HG02852 (cell line): ENCODE data around the gene RASA1.
"Not testable (repeated sequence)": the region's sequence is repeated elsewhere in the genome, so short reads cannot be mapped to it uniquely, and the experiment has no call there.

ENCODE experiments used
- ATAC-seq: cut with Tn5 transposase; IDR thresholded peaks from one replicate; pipeline ENCODE4 v1.9.1; 2021; ENCODE audit warnings: mild to moderate bottlenecking, moderate library complexity; ENCODE audit not compliant: unreplicated experiment

The RASA1 gene

DNA sequence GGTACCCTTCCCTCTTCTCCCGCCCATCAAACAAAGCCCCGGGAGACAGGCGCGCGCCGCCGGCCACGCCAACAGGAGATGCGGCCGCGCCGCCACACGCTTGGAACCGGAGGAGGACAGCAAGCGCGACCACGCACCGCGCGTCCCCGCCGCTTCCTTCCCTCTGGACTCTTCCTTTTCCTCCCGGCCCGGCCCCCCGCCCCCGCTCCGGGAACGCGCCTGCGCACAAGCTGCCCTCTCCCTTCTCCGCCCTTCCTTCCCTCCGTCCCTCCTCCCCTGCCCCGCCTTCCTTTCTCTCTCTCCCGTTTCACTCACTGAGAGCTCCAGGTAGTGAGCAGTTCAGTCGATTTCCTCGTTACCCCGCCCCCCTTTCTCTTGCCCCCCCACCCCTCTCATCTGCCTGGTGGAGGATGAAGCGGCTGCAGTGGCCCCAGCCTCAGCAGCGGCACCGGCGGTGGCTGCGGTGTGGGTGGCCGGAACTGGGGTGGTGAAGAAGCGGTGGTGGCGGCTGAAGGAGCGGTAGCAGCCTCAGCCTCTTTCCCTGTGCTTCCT lies at the start of gene RASA1:
Gene RASA1 (plus strand): TSS at position 310 of the 552 bp plus-strand sequence. CDS start 569 bp downstream, outside the sequence.
- ATAC-seq, result peak; percentile 53

DNA sequence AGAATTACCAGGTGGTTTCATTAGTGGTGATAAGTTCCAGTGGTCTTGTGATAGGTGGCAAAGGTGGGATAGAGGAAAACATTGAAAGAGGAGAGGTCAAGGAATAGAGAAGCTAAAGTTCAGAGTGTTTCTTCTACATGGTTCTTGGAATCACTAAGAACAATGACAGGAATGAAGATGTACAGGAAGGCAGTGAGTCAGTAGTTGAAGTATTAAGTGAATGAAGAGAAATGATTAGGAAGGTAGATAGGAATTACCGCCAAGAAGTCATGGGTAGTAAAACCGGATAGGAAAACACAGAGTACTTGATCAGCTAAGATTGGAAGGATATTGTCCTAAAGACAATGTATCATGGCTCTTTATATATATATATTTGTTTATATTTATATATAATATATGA lies 37.9 kb upstream of the RASA1 start:
- no peak for ATAC-seq

DNA sequence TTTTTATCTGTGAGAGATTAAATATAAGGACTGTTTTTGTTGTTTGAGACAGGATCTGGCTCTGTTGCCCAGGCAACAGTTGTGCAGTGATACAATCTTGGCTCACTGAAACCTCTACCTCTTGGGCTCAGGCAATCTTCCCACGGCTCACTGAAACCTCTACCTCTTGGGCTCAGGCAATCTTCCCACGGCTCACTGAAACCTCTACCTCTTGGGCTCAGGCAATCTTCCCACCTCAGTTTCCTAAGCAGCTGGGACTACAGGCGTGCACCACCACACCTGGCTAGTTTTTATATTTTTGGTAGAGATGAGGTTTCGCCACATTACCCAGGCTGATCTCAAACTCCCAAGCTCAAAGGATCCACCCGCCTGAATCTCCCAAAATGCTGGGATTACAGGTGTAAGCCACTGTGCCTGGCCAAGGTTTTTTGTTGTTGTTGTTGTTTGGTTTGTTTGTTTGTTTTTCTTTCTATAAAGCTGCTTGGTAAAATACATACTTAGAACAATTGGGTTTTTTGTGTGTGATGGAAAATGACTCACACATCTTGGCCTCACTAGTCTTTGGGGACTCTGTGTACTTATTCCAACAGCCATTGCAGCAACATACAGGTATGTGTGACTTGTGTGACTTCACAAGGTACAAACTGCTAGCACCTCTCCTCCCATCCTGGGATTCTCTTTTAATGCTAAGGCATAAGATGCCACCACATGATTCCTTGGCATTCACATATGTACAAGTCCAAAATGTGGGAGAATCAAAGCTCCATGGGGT lies 36.5 kb upstream of the RASA1 start:
- peak; percentile 99 for ATAC-seq

DNA sequence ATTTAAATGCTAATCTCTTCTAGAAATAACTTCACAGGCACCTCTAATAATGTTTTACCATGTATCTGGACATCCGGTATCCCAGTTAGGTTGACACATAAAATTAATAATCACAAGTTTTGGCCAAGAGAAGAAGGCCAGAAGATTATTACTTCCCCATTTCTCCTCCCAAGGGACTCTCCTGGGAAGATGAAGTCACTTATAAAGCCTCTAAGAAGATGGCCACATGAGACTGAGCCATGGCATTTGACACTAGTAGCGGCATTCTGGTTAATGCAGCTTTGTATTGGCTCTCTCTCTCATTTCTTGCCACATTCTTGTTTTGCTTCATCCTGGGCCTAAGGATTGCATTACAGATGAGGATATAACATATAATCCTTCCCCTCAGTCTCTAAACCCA lies 34.5 kb upstream of the RASA1 start:
- no peak for ATAC-seq

DNA sequence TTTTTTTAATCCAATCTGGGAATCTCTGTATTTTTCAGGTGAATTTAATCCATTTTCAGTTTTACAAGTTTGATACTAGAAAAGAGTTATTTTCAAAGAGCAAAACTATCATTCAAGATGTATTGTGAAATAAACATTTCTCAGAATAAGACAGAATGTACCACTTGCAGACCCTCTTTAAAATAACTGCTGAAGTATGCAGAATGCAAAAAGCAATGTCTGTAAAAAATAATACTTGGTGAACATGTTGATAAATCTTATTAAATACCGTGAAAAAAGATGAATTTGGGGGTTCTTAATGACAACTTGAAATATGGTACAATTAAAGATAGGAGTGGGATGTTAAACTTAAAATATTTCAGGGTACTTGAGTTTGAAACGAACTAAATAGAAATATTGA lies 26.1 kb upstream of the RASA1 start:
- no peak for ATAC-seq

DNA sequence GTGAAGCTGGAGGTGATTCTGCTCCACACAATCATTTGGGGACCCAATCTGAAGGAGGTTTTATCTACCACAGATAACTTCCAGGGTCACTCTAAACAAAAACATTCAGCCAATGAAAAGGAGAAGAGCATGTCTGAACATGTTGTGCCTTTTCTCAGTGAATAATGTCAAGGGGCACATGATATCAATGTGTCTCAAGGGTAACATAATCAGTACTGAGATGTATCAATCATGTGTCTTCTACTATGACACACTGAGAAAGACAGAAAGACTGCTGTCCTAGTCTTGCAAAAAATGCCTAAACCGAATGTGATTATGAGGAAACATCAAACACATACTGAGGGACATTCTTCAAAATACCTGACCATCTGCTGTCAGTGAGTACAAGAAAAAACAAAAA lies 25.4 kb upstream of the RASA1 start:
- no peak for ATAC-seq

DNA sequence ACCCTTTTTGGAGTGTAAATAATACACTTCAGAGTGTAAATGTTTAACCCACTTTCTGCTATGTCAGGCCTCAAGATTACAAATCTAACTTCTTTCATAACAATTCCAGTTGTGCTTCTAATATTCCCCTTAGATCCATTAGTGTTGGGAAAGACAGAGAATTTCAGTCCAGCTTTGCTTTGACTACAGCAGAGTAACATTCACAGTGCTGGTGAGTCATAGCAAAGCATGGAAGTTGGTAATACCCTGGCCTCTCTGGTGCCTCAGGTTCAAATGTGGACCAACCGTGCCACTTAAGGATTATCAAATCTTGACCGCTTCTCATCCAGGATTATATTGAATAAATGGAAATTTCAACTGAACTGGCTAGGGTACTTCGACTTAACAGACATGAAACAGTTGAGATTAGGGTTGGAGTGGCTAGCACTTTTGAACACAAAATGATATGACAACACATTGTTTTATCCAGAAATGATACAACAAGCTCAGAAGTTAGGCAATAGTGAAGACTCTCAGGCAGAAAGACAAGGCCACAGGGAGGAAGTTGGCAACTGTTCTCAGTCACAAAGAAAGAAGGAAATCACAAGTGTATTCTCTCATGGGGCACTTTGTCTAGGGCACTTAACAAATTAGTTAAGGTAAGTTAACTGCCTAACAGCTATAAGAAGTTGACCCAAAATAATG lies 24.4 kb upstream of the RASA1 start:
- ATAC-seq, result no peak

DNA sequence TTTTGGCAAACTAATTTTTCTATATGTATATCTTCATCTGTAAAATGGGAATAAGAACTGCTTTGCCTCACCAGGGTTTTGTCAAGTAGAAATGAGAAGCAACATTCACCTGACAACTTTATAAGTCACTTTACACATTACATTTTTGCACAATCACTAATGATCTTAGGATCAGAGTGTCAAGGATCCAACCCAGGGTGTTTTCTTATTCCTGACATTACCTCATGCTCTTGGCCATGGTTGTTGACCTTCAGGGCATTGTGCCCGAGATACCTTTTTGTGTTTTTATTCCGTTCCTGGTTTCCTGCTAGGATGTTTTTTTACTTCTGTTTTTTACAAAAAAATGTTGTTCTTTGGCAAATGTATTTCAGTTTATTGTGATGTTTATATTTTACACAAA lies 22.2 kb upstream of the RASA1 start:
- ATAC-seq, result no peak

DNA sequence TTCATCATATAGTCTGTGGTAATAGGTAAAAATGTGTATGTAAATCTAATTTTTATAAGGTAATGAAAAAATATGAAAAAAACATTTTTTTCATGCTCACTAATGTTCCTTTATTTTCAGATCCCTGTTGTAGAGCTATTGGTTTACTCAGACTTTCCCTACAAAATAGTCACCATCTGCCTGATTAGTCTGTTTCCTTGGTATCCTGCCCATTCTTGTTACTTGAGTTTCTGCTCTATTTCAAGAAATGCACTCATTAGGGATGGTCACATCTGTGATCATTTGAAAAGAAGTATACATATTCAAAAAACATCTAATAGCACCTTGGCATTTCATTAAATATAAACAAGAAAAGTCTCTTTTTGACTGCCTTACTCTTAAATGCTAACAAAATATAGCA lies 21.6 kb upstream of the RASA1 start:
- no peak for ATAC-seq

DNA sequence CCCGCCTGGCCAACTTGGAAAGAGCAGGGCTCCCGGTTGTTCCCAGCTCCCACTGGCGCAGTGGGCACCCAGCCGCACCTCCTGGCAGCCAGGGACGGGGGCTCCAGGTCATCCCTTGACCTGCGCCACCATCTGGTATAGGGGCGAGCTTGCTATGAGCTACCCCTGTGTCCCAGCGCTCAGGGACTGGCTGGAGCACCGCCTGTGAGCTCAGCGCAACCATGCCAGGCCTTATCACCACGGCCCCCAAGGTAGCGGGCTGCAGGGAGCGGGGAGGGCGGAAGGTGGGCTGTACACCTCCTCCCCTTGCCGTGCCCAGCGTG lies 15.4 kb upstream of the RASA1 start:
- ATAC-seq, result no peak

DNA sequence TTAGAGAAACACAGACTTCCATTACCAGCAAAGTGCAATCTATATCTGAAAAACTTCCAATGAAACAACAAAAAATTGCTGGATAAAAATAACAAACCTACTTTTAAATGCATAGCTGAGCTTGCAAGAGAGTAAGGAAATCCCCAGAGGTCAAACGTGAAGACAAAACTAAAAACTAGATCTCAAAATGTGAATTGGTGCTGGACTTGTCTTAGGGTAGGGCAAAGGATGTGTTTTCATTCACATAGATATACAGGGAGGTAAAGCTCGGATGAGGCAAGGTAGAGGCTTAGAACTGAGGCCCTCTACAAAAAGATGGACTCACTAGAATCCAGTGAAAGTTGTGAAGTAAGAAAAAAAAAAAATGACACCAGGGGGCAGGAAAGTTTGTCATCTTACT lies 13.6 kb upstream of the RASA1 start:
- ATAC-seq, result no peak

DNA sequence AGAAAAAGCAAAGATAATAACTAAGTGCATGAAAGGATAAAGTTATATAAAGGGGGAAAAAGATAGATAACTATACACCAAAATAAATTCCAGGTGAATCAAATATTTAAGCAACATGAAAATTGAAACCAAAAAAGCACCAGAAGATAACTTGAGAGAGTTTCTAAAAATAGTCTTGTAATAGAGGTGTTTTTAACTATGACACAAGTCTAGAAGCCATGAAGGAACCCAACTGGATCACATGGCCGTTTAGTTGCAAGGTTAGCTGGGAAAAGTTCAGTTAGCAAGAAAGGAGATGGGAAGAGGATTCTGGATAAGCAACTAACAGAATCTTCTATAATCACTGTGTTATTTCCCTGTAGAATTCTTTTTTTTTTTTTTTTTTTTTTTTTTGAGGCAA lies 9.2 kb upstream of the RASA1 start:
- no peak for ATAC-seq

DNA sequence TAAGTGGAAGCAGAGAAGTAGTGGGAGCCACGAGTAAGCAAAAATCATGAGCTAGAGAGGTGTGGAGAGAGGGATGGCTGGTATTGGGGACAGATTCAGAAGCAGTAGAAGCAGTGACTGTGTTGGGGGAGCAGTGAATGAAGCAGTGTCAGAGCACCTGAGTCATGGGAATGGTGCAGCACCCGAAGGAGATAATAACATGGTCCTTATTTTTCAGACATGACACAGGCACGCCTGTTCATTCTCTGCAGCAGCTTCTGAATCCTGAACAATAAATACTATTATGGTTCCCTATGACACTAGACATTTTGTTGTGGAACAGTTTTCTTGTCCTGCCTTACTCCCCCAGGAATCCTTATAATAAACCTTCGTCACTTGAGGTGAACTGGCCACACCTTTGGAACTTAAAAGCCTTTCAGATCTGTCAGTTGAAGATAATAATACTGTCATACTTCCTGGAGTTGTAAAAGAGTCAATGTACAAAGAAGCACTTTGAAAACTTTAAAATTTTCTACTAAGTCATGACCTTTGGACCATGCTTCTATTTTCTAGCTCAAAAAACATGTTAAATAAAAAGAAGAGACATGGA lies 7.0 kb upstream of the RASA1 start:
- ATAC-seq, result no peak

DNA sequence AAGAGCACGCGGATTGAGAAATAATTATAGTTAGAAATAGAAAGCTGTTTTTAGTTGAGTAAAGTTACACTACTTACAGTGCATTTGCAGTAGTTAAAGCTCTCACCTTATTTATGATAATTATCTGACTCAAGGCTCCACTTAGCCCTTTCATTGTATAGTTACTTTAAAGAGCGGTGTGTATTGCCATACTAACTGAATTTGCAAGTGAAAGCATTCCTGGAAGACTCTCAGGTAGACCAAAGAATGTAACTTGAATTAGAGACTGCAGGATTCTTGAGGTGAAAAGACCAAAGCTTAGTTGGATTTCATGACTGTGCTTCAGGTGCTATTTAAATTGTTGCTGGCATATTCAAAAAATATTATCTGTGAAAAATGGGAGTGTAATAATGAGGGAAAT lies 4.2 kb upstream of the RASA1 start:
- no peak for ATAC-seq

DNA sequence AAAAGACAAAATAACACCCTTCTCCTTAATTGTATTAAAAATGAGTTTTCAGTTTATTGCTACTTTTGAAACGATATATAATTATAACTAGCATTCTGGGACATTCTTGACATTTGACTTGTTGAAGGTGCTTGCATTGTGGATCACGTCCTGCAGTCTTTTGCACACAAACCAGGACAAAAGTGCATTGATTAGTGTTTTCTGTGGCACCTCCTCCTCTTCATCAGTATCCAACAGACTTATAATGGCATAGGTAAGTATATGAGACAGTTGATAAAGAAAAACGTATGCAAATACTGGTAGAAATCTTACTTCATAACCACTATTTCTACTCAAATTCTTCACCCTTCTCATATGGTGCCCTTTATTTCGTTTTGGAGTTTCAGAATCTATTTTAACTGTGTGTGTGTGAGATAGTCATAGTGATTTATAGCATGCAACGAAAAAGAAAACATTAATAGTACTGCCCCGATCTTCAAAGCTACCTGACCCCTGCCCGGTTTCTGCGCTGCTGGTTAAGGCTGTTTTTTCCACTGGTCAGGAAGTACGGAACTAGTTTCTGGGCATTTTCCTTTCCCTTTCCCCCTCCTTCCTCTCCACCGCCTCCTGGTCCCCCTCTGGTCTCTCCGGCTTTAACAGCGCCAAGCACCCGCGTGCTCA lies 639 bp upstream of the RASA1 start:
- ATAC-seq, result peak; percentile 21

DNA sequence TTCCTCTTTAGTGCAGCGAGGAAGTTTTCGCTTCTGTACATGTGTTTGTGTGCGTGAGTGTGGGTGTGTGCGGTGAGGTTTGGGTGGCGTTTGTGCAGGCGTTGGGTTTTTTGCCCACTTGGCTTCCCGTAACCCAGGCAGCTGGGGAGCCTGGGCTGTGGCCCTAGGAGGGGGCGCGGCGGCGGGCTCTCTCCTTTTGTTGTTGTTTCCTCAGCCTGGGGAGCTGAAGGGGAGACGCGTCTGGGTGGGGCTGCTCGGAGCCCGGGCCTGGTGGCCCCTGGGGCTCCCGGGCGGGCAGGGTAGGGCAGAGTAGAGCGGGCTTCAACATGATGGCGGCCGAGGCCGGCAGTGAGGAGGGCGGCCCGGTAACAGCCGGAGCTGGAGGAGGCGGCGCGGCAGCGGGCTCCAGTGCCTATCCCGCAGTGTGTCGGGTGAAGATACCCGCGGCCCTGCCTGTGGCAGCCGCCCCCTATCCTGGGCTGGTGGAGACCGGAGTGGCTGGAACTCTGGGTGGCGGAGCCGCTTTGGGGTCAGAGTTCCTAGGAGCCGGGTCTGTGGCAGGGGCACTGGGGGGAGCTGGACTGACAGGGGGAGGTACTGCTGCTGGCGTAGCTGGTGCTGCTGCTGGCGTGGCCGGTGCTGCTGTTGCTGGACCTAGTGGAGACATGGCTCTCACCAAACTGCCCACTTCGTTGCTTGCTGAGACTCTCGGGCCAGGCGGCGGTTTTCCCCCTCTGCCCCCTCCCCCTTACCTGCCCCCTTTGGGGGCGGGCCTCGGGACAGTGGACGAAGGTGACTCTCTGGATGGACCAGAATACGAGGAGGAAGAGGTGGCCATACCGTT lies 665 bp downstream of the RASA1 start:
- ATAC-seq, result peak; percentile 55

DNA sequence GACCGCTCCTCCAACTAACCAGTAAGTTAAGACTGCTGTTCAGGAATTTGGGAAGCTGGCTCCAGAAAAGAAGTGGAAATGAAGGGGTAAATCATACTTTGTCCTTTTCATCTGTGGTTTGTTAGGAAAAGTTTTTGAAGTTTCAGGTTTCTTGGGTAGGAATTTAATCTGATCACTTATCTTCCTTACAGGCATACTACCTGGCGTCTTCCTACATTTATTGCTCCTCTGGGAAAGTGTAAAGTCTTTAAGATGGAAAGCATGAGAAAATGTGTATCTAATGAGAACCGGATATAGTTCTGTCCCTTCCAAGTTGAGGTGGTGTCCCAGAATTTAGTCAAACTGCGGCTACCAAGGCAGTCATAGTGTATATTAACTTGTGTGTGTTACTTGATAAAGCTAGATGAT lies 1.3 kb downstream of the RASA1 start:
- ATAC-seq, result no peak

DNA sequence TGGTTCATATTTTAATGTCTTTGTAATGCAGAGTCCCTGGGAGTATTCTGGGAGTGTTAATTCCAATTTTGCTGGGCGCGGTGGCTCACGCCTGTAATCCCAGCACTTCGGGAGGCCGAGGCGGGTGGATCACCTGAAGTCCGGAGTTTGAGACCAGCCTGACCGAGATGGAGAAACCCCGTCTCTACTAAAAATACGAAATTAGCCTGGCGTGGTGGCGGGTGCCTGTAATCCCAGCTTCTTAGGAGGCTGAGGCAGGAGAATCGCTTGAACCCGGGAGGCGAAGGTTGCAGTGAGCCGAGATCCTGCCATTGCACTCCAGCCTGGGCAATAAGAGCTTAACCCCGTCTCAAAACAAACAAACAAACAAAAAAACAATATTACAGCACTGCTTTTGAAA lies 3.2 kb downstream of the RASA1 start:
- ATAC-seq, result not testable (repeated sequence)

DNA sequence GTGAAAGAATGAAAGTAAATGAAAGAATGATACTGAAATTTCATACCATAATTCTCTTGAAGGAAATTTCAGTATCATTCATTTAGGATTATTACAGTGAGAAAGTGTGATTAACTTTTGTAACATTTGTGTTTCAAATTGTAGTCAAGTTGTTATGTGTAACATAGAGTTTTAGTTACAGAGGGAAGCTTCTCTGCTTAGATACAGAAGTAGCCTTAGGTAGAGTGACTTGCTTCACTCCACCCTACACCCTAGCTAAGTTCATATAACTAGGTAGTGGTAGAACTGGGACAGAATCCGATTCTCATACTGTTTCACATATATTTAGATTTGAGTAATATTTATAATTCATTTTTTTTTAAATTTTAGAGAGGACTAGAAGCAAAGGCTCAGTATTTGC lies 9.0 kb downstream of the RASA1 start:
- no peak for ATAC-seq

DNA sequence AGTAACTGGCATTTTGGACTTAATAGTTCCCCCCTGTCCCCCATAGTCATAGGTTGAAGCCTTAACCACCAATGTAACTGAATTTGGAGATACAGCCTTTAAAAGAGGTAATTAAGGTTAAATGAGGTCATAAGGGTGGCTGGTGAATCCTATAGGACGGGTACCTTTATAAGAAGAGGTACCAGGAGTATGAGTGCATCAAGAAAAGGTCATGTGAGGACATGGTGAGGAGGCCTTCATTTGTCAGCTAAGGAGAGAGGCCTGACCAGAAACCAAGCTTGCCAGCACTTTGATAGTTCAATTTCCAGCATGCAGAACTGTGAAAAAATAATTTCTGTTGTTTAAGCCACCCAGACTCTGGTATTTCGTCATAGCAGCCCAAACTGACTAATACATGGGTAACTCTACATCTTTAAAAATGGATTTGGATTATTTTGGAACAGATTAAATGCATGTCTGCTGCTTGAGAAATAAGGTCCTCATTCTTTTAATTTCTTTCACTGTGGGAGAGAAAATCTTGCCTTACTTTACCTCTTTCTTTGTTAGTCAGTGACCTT lies 9.7 kb downstream of the RASA1 start:
- ATAC-seq, result no peak
